Hindlimb muscle (tissue), 1 donor: ENCODE data around the gene AOC2. TPM values are rescaled to one million over a fixed set of nuclear protein-coding genes. Genes with fewer than 3 reads are reported as not detected.
"Not testable (repeated sequence)": the region's sequence is repeated elsewhere in the genome, so short reads cannot be mapped to it uniquely, and the experiment has no call there.

Experiments
- DNase-seq: peaks from one replicate; pipeline ENCODE4 v3.0.0-alpha.2; 2013
- polyA plus RNA-seq: library from polyadenylated mRNA; unstranded; fragments of 120-200 nt; gene quantifications from one replicate; pipeline ENCODE4 v1.2.1, GENCODE V29; 2013; ENCODE audit not compliant: insufficient read length

Gene AOC2
- polyA plus RNA-seq, 1 donor = 1.0 TPM

GRCh38 chr17:42882166-42882565, 37.8 kb downstream of the AOC2 start:
- DNase-seq = no peak

GRCh38 chr17:42883802-42884558, 39.6 kb downstream of the AOC2 start:
- DNase-seq = no peak

GRCh38 chr17:42885806-42886205, 41.4 kb downstream of the AOC2 start:
- not testable (repeated sequence) for DNase-seq

GRCh38 chr17:42886283-42887176, 42.1 kb downstream of the AOC2 start:
- DNase-seq = no peak

- DNase-seq = no peak
Measured at GRCh38 chr17:42889809-42890208, 45.4 kb downstream of the AOC2 start.

- DNase-seq = peak; percentile 40
Measured at GRCh38 chr17:42891539-42892152, 47.3 kb downstream of the AOC2 start.

DNA sequence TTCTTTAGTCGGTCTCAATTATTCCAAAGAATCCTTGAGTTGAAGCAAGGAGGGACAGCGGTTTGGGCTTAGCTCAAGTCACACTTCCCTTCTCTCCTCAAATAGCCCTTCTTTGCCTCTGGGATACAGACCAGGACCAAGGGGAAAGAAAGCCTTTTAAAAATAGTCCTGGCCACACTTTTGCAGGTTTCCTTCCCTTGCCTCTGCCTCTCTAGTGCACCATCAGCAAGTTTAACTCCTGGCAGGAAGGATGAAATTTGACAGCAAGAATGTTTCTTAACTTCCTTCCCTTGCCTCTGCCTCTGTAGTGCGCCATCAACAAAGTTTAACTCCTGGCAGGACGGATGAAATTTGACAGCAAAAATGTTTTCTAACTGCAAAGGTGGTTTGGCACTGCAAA, 49.0 kb downstream of the AOC2 start:
- DNase-seq = peak; percentile 45

DNA sequence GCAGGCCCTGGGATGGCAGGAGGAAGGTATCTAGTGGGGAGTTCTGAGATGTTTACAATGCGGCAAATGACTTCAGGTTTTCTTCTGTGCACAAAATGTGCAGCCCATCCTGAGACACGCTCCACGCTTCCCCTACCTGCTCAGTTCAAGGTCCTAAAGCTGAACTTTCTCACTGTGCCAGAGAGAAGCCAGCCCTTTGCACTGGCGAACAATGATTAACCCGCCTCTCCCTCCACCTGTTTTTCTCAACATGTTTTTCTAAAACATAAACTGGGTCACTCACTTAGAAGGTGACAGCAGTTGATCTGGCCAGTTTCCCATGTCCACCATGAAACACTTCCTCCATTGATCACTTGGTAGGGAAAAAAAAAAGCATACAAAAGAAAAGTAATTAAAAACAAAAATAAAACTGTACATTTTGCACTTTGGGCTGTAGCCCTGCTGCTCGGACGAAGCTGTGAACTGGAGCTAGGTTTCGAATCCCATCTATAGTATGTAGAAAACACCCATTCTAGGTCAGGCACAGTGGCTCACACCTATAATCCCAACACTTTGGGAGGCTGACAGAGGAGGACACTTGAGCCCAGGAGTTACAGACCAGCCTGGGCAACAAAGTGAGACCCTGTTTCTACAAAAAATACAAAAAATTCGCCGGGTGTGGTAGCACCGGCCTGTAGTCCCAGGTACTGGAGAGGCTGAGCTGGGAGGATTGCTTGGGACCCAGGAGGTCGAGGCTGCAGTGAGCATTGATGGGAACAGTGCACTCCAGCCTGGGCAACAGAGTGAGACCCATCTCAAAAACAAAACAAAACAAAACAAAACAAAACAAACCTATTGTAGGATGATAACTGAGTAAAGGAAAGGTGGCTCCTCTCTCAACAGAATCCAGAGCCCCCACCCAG, 50.2 kb downstream of the AOC2 start:
- no peak for DNase-seq

GRCh38 chr17:42895185-42895555, 50.8 kb downstream of the AOC2 start:
- peak; percentile 78 for DNase-seq

GRCh38 chr17:42898147-42898811, 53.9 kb downstream of the AOC2 start:
- no peak for DNase-seq

GRCh38 chr17:42899981-42900380, 55.6 kb downstream of the AOC2 start:
- DNase-seq = not testable (repeated sequence)

Other genes with a start within 250 kb of the AOC2 start
- gene RETREG3, start 235.2 kb upstream of the AOC2 start, polyA plus RNA-seq = 39.5 TPM
- gene TUBG1, start 234.9 kb upstream of the AOC2 start, polyA plus RNA-seq = 33.6 TPM
- 14.7 TPM for gene TUBG2, start 185.3 kb upstream of the AOC2 start, polyA plus RNA-seq
- gene PLEKHH3, start 167.6 kb upstream of the AOC2 start, polyA plus RNA-seq = 62.6 TPM
- gene CCR10, start 162.7 kb upstream of the AOC2 start, polyA plus RNA-seq = 3.2 TPM
- 12.1 TPM for gene CNTNAP1, start 162.0 kb upstream of the AOC2 start, polyA plus RNA-seq
- gene EZH1, start 99.5 kb upstream of the AOC2 start, polyA plus RNA-seq = 27.3 TPM
- 69.2 TPM for gene RAMP2, start 83.4 kb upstream of the AOC2 start, polyA plus RNA-seq
- 30.0 TPM for gene VPS25, start 71.1 kb upstream of the AOC2 start, polyA plus RNA-seq
- gene WNK4, start 64.0 kb upstream of the AOC2 start, polyA plus RNA-seq = 0.19 TPM
- 53.5 TPM for gene COA3, start 45.9 kb upstream of the AOC2 start, polyA plus RNA-seq
- gene CNTD1, start 45.7 kb upstream of the AOC2 start, polyA plus RNA-seq = 0.70 TPM
- 49.3 TPM for gene BECN1, start 20.3 kb upstream of the AOC2 start, polyA plus RNA-seq
- 48.1 TPM for gene PSME3, start 11.2 kb upstream of the AOC2 start, polyA plus RNA-seq
- 27.0 TPM for gene AOC3, start 6.6 kb downstream of the AOC2 start, polyA plus RNA-seq
- not detected for gene G6PC1, start 56.2 kb downstream of the AOC2 start, polyA plus RNA-seq
- 56.9 TPM for gene AARSD1, start 119.9 kb downstream of the AOC2 start, polyA plus RNA-seq
- gene PTGES3L, start 135.5 kb downstream of the AOC2 start, polyA plus RNA-seq = 69.1 TPM
- gene RUNDC1, start 136.0 kb downstream of the AOC2 start, polyA plus RNA-seq = 9.6 TPM
- gene RPL27, start 153.8 kb downstream of the AOC2 start, polyA plus RNA-seq = 2,367 TPM
- gene IFI35, start 162.2 kb downstream of the AOC2 start, polyA plus RNA-seq = 7.2 TPM
- 68.5 TPM for gene VAT1, start 177.8 kb downstream of the AOC2 start, polyA plus RNA-seq
- 0.45 TPM for gene RND2, start 180.7 kb downstream of the AOC2 start, polyA plus RNA-seq